ENCODE results near the gene PDE4C.

PDE4C gene

DNA sequence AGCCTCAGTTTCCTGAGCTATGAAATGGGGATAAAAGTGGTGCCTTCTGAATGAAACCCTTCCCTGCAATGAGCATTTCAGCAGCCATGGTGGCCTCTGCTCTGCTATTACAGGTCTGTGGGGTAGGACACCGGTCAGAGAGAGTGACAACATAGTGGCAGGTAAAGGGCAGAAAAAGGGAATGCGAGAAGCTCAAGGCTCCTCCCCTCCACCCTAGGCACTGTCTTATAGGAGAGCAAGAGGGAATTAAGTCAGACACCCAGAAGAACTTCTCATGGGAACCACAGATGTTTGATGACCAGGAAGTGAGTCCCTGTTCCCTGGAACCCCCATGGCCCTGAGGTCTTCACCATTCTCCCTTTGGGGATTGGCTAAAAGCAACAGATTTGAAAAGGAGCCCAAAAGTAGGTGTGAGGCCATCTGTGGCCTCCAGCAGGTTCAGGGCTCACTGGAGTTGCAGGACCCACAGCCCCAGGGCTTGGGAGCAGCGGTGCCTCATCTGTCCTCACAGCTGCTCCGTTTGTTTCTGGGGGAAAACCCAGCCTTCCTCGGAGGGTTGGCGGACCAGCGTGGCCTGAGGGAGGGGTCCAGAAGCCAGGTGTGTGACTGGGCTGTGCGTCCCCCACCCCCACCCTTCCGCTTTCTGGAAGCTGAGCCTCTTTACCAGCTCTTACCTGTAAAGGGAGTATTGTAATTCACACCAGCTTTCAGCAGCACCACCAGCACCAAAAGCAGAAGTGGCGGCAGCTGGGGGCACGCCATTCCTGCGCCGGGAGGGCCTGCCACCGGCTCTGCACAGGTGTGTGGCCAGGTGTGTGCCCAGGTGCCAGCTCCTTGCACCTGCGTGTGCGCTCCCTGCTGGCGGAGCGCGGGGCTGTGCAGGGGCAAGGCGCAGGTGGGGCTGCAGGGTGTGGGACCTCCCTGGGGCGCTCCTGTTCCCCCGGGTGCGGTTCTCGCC is 28.6 kb upstream of the PDE4C start:
- no peak for DNase-seq

DNA sequence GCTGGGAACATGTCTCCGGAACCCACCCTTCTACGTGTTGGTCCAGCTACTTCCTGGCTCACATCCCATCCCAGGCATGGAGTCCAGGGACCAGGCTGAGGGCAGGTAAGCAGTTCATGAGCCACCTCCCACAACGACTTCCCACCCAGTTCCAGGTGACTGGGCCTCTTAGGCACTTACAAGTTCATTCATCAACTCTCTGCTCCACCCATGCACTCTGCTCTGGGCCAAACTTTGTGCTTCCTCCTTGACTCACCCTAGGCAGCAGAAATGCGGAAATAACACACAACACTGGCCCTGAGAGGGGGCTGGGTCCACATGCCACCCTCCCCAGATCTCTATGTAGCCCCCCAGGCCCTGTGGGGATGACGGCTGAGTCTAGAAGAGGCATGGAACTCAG is 27.5 kb upstream of the PDE4C start:
- DNase-seq: no peak

DNA sequence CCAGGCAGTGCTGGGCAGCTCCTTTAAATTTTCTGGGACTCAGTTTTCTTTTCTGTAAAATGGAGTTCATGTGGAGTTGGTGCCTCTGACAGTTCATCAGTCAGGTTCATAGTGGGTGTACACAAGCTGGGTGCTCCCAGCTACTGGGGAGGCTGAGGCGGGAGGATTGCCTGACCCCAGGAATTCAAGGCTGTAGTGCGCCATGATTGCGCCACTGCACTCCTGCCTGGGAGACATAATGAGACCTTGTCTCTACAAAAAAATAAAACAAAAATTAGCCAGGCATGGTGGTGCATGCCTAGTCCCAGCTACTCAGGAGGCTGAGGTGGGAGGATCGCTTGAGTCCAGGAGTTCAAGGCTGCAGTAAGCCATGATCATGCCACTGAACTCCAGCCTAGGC is 26.9 kb upstream of the PDE4C start:
- DNase-seq: no peak

DNA sequence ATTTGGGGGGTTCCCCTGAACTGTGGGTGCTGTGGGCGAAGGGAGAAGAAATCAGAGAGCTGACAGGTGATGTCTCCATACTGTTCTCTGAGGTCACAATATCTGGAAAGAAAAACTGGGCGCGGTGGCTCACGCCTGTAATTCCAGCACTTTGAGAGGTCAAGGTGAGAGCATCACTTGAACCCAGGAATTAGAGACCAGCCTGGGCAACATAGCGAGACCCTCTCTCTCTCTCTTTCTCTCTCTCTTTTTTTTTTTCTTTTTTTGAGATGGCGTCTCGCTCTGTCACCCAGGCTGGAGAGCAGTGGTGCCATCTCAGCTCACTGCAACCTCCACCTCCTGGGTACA is 26.1 kb upstream of the PDE4C start:
- no peak for DNase-seq

DNA sequence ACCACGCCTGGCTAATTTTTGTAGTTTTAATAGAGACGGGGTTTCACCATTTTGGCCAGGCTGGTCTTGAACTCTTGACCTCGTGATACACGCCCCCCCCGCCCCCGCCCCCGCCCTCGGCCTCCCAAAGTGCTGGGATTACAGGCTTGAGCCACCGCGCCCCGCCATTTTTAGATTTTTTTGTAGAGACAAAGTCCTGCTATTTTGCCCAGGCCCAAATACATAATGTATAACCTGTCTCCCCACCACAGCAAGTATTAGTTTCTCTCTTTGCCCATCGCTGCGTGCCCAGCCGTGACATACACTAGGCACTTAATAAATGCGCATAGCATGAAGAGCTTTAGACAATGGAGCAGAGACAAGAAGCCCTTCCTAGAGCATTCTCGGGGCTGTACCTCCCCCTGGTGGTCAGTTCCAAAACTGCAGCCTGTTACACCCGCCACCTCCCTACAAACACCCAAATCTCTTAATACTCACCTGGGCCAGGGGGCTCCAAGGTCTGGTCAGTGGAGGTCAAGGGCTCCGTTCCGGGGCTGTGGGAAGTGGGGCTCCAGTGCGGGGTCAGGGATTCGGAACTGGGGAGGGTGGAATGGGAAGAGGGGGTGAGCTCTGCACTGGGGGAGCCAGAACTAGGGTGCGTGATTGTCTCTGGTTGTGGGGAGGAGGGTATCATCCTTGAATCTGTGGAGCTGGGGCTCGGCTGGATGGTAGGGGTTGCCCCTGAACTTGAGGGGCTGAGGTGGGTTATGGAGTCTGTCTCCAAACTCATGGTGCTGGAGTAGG is 25.5 kb upstream of the PDE4C start:
- DNase-seq: peak; percentile 74

DNA sequence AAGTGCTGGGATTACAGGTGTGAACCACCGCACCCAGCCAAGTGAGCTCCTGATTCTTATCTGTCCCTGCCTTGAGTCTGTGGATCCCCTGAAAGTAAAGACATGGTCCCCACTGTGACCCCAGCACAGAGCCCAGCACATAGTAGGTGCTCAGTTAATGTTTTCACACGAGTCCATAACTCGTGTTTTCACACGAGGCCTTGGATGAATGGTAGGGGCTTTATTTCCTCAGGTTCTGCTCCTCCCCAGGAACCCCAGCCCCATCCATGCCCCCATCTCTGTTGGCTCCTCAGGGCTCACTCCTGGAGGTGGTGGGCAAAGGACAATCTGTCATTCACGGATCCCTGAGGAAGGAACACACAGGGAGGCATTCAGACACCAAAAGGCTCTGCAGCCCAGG is 23.6 kb upstream of the PDE4C start:
- DNase-seq: no peak

DNA sequence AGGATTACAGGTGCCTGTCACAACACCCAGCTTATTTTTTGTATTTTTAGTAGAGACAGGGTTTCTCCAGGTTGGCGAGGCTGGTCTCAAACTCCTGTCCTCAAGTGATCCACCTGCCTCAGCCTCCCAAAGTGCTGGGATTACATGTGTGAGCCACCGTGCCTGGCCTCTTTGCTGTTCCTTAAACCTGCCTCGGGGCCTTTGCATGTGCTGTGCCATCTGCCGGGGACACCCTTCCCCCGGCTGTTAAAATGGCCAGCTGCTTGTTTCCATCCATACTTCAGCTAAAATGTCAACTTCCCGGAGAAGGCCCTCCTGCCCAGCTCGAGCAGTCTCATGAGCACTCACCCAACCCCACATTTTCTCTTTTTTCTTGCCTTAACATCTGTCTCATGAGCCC is 19.1 kb upstream of the PDE4C start:
- DNase-seq: no peak

DNA sequence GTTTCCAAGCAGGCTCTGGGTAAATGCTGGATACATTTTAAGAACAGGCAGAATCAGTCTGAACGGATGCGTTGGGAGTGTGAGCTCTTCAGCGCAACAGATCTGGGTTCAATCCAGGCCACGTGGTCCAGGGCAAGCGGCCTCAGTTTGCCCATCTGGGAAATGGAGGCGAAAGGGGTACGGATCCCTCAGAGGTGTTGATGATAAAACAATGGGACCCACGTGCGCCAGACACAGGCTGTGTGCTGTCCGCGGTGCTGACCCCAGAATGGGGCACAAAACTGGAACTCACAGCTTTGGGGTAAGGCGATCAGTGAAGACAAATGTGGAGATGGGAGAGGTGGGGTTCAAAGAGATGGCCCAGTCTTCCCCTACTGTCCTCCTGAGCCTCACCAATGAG is 13.1 kb upstream of the PDE4C start:
- no peak for DNase-seq

DNA sequence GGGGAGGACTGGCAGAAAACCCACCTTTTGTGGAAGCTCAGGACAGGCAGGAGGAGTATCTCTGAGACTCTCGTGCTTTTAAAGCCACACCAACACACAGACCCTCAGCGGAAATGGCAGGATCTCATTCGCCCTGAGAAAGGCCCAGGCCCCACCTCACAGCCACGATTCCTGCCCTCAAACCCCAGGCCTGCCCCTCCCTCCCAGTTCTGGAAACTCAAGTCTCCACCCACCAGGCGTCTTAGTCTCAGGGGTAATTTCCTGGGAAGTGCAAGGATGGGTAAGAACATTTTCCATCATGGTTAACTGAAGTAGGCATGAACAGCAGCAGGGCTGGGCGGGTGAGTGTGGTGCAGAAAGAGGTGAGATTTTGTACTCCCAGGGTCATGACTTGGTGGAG is 8.0 kb upstream of the PDE4C start:
- no peak for DNase-seq

DNA sequence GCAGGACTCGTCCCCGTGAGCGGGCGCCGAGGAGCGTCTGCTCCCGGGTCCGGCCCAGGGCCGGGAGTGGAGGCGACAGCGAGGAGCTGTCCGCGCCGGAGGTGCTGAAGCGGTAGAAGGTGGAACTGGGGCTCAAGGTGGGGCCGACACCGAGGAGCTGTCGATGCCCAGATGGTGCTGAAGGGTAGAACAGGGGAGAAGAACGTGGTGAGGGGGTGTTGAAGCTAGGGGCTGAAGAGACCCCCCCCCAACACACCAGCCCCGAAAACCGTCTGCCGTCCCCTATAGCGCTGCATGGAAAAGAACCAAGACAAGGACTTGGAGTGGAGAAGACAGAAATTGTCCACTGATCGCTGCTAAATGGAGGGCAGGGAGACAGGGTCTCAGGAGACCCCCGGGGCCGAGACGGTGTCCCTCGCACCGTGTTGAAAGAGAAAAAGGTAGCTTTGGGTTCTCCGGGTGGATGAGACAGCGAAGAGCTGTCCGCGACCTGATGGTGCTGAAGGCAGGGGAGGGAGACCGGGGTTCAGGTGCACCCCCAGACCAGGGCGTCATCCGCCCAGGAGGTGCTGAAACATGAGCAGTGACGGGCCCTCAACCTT is 7.1 kb upstream of the PDE4C start:
- no peak for DNase-seq

DNA sequence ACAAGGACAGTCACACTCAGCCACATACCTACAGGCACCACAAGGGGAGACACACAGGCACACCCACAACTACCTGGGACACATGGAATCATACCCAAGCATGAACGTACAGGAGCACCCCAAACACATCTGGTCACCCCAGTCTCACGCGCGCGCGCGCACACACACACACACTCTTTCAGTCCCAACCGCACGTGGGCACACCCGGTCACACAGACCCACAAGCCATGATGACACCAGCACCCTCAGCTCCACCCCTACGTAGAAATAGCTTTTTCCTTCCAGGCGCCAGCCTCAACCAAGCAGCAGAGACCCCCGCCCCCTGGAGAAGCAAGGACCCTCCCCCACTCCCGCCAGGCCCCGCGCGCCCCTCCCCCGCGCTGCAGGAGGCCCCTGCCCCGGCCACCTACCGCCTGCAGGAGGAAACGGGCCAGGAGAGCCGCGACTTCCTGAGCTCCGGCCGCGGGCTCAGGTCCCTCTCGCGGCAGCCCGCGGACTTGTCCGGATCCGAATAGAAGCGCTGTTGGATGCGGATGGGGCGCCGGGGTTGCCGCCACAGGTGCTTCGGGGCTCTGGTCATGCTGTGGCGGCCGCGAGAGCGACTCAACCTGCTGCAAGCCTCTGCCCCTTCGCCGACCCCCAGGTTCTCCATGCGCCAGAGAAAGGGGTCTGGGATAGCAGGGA is 6.4 kb upstream of the PDE4C start:
- no peak for DNase-seq

DNA sequence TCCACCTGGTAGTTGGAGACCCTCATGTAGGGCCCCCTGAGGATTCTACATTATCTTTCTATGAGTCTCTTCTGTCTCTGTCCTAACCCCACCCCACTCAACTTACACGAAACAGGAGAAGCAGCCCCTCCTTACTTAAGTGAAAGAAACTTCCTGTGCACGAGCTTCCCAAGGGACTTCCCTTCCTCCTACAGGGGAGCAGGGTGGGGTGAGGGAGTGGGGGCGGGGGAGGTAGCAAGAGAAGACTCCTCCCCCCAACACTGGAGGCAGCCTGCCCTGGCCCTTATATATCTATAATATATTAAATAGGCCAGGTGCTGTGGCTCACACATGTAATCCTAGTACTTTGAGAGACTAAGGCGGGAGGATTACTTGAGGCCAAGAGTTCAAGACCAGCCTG is 5.5 kb upstream of the PDE4C start:
- DNase-seq: no peak

DNA sequence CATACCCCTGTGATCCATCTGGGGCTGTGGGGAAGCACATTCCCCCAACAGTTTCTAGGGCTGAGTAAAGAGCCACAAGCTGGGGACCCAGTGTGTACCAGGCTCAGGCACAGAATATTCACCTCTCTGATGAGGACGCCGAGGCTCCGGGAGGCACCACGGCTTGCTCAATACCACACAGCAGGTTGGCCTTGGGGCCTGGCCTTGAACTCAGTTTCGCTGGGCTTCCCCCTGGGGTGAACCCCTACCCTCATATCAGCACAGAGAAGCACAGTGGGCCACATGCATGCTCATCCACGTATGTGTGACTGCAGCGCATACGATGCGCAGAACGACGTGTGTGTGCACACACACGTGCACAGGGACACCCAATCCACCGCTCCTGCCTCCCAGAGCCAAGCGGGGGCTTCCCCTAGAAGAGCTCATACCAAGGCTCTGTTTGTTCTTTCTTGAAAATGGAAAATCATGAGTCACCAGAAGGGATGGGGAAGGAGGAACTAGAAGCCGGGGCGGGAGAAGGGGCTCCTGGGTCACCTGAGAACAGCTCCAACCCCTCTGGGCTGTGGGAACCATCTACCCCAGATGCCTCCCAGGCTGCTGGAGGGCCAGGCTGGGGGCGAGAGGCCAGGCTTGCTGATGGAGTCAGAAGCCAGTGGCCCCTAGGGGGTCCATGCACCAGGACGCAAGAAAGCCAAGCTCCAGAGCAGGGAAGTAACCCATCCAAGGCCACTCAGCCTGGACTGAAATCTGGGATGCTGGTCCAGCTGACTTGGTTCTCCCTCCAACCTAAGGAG is 4.9 kb upstream of the PDE4C start:
- no peak for DNase-seq

DNA sequence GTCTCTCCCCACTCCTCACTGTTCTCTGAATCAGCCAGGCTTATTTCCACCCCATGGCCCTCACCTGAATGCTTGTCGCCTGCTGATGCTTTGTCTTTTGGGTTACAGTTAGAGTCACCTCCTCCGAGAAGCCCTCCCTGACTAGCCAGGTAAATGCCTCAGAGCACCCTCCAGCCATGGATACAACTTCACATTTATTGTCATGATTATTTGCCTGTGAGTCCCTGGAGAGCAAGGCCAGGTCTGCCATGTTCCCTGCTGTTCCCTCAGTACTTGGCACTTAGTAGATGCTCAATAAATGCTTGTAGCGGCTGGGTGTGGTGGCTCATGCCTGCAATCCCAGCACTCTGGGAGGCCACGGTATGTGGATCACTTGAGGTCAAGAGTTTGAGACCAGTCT is 3.7 kb upstream of the PDE4C start:
- no peak for DNase-seq

DNA sequence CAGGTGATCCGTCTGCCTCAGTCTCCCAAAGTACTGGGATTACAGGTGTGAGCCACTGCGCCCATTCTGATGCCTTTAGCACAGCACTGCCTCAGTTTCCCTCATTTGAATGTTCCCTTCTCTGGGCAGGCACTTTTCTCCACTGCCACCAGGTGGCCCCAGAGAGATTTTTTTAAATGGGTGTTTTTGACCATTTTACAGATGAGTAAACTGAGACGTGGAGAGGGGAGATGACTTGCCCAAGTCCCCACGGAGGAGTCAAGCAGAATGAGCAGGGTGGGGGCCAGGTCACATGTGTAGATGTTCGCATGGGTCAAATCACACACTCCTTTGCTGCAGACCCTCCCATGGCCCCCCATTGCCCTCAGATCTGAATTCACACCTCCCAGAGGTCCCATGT is 3.2 kb upstream of the PDE4C start:
- no peak for DNase-seq

DNA sequence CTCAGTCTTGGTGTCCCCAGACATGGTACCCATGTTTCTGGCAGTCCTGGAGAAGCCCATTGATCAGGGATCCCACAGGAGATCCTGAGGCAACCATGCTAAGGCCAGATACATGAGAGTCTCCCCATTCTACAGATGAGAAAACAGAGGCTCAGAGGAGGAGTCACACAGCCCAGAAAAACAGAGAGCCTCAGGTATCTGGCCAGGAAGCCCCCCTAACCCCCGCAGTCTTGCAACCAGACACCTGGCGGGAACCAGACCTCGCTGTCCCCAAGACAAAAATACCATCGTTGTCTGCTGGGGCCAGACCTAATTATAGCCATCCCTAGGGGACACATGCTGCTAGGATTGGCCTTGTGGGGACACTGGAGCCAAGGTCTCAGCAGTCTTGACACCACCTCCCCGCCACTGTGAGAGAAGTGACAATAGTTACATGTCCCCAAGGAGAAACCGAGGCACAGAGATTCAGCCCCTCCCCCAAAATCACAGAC is 1.6 kb upstream of the PDE4C start:
- no peak for DNase-seq

DNA sequence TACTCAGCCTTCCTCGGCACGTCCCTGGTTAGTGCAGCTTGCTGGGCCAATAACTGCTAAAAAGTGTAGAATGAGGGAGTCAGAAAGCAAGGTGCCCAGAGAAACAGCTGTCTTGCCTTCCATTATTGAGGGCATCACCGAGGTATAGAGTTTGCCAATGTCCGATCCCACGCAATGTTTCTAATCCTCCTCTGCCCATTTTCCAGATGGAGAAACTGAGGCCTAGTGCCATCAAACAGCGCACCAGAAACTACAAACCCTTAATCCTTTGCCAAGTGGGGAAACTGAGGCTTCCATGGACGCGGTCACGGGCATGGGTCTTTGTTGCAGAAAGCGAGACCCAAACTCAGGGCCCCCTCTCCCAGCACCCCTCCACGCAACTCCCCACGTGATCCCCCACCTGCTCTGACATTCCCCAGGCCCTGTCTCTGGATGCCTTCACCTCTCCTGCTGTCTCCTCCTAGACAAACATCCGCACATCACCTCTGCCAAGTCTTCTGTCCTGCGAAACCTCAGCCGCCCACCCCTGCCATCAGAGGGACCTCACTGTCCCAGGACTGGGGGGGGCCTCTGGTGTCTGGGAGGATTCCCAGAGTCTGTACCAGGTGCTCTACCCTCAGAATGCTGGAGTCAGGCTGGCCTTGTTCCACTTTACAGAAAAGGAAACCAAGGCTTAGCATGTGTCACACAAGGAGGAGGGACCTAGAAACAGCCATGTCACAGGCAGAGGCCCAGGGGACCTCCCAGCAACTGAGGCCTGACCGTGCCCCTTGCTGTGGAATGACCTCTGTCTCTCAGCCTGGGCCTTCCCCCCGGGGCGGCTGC is 930 bp upstream of the PDE4C start:
- no peak for DNase-seq

DNA sequence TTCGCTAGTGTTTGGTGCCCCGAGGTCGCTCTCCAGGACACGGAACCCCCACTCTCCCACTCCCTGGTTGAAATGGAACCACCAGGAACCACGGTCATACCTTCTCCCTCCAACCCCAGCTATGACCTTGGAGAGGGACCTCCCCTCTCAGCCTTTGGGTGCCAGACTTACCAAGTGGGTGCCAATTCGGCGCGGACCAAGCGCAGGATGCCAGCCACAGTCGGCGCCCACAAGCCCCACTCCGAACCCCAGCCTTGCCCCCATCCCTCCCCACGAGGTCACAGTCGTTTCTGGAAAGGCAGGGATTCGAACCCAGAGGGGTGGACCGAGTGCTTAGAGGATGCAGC is 910 bp downstream of the PDE4C start:
- DNase-seq: no peak

DNA sequence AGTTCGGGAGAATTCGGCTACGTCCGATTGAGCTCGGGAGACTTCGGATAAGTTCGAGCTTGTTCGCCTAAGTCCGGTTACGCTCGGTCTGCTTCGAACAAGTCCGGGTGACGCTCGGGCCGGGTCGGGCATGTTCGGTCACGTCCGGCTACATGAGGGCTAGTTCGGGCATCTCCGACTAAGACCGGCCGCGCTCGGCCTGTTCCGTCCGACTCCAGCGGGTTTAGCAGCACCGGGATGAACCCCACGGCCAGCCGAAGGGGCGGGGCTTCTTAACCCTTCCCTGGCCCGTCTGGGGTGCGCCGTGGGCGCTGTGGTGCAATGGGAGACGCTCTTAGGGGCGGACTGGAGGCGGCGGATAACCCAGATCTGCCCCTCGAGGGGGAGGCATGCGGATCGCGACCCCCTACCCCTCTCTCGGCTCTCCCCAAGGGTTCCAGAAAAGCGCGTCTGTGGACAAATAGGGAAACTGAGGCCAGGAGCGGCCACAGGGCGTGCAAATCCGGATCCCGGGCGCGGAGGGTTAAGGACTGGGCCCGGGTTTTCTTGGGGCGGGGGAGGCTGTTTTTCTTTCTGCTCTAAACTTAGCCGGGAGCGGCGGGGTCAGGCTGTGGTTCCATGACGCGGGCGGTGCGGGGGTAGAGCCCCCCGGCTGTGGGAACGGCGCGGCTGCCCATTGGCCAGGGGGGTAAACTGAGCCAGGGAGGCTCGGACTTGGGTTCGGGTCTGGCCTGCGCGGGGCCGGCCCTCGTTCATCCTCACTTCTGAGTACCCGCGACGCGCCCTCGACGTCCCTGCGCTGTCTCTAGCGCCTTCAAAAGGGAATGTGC is 1.5 kb downstream of the PDE4C start:
- DNase-seq: peak; percentile 97

DNA sequence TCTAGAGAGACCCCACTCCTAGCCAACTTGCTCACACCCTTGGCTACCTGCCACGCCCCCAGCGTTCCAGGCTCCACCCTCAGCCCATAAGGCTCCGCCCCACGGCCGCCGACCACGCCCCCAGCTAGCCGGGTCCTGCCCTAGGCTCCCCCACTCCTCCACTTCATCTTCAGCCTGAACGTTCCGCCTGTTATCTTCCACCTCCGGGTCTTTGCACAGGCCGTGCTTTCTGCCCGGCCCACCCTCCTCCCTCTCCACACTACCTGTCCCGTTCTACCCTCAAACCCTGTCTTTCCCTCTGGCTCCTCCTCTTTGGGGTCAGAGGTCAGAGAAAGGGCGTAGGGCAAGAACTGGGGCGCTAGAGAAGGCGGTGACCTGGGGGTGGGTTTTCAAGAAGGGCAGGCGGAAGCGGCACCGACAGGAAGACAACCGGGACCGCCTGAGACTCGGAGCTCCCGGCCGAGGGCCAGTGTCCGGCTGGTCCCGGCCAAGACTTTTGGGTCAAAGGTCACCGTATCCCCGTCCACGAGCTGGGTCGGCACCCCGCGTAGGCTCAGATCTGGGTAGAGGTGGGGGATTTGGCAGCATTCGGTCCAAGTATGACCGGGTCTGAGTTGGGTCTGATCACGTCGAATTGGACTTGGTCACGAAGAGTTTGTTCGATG is 2.2 kb downstream of the PDE4C start:
- DNase-seq: peak; percentile 59
